Endothelial cell of umbilical vein (primary cell): ENCODE measurements around the gene KRT1.

Experiments used
- EZH2 ChIP-seq: IDR thresholded peaks from 2 replicates; pipeline ENCODE4 v1.6.1; 2012; ENCODE audit warnings: borderline replicate concordance, low read depth, mild to moderate bottlenecking, moderate library complexity, low read length, inconsistent platforms; ENCODE audit not compliant: severe bottlenecking
- FOS ChIP-seq: IDR thresholded peaks from 2 replicates; pipeline ENCODE4 v1.6.1; 2011; ENCODE audit warnings: mild to moderate bottlenecking, low read length, moderate library complexity, borderline replicate concordance; ENCODE audit not compliant: insufficient read depth
- GATA2 ChIP-seq: IDR thresholded peaks from 2 replicates; pipeline ENCODE4 v1.7.0; 2011; ENCODE audit warnings: low read depth, mild to moderate bottlenecking, moderate library complexity, mixed read lengths, low read length; ENCODE audit not compliant: insufficient read length, insufficient read depth
- JUN ChIP-seq: IDR thresholded peaks from 2 replicates; pipeline ENCODE4 v1.6.1; 2011; ENCODE audit warnings: borderline replicate concordance, low read depth; ENCODE audit not compliant: insufficient read length, insufficient read depth
- MAX ChIP-seq: IDR thresholded peaks from 2 replicates; pipeline ENCODE4 v1.6.1; 2011; ENCODE audit not compliant: insufficient read depth, insufficient read length
- MYC ChIP-seq: IDR thresholded peaks from one replicate; pipeline ENCODE4 v1.6.1; 2011; ENCODE audit warnings: mild to moderate bottlenecking, low read depth, low read length
- POLR2A ChIP-seq: IDR thresholded peaks from 2 replicates; pipeline ENCODE4 v1.6.1; 2012; ENCODE audit warnings: low read depth, mild to moderate bottlenecking, control low read depth, low read length
- POLR2AphosphoS5 ChIP-seq: IDR thresholded peaks from 2 replicates; pipeline ENCODE4 v1.6.1; 2012; ENCODE audit warnings: low read depth, mild to moderate bottlenecking, control low read depth, low read length, moderate library complexity; ENCODE audit not compliant: insufficient read depth
- TF ChIP-seq, protein P1 (sequence below), 2 donors: IDR thresholded peaks; 1 replicate in 1 of 2; 2 replicates in 1 of 2; pipeline ENCODE4 v1.5.1; 2011; ENCODE audit warnings: low read length in 2 of 2, mild to moderate bottlenecking in 2 of 2, moderate library complexity in 2 of 2, control low read depth in 1 of 2, inconsistent platforms in 1 of 2, low read depth in 1 of 2; ENCODE audit not compliant: insufficient read depth in 1 of 2; ENCODE audit errors: extremely low read depth in 1 of 2

GRCh38 chr12:52663420-52663819 lies 16.8 kb downstream of the KRT1 start:
- no peak for TF ChIP-seq POLR2AphosphoS5
- no peak for TF ChIP-seq POLR2A
- TF ChIP-seq EZH2: no peak
- TF ChIP-seq, protein P1, sequence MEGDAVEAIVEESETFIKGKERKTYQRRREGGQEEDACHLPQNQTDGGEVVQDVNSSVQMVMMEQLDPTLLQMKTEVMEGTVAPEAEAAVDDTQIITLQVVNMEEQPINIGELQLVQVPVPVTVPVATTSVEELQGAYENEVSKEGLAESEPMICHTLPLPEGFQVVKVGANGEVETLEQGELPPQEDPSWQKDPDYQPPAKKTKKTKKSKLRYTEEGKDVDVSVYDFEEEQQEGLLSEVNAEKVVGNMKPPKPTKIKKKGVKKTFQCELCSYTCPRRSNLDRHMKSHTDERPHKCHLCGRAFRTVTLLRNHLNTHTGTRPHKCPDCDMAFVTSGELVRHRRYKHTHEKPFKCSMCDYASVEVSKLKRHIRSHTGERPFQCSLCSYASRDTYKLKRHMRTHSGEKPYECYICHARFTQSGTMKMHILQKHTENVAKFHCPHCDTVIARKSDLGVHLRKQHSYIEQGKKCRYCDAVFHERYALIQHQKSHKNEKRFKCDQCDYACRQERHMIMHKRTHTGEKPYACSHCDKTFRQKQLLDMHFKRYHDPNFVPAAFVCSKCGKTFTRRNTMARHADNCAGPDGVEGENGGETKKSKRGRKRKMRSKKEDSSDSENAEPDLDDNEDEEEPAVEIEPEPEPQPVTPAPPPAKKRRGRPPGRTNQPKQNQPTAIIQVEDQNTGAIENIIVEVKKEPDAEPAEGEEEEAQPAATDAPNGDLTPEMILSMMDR (IDR thresholded peaks at IDR 0.05; ENCODE audit: extremely low read depth in 1 of 2, insufficient read depth in 1 of 2, low read depth in 1 of 2, low read length in 2 of 2): no peak
- no peak for TF ChIP-seq MAX
- TF ChIP-seq GATA2: no peak
- TF ChIP-seq JUN: no peak
- no peak for TF ChIP-seq FOS
- no peak for TF ChIP-seq MYC
